ENCODE results near the gene ADCY7. TPM values are rescaled to one million over a fixed set of nuclear protein-coding genes. Genes with fewer than 3 reads are reported as not detected.

Gene ADCY7
- polyA plus RNA-seq, 4 donors, result 6.0 to 7.8 (median 6.7) TPM

DNA sequence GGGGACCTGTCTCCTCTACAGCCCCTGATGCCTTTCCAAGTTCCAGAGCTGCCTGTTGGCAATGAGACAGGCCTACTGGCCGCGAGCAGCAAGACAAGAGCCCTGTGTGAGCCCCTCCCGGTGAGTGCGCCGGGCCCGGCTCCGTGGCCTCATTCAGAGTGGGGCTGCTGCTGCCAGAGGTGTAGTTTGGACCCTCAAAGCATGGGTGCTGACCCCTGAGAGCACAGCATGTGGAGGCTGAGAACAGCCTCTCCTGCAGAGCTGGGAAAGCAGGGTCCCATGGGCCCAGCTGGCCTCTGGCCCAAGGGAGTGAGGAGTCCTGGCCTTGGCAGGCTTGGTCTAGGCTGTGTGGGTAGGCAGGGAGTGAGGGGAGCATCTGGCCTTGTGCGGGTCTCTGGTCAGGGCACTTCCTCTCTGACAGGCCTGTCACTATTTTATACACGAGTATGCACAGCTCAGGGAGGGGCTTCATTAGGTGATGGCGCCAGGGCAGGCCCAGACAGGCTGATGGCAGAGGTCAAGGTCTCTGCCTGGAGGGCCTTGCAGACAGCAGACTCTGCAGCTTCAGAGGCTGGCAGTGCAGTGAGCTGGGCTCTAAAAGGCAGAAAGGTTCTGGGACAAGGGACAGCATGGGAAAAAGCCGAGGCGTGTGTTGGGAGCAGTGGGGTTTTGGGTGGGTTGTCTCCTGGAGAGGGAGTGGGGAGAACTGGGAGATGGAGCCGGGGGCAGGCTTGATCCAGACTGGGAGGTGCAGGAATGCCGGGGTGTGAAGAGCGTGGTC, 43.4 kb downstream of the ADCY7 start:
- DNase-seq (ENCODE audit: low read depth in 4 of 4, low spot score in 3 of 4), result no peak

- DNase-seq (ENCODE audit: low read depth in 4 of 4, low spot score in 3 of 4), result no peak
Observed at GRCh38 chr16:50310308-50311133, 44.2 kb downstream of the ADCY7 start.

GRCh38 chr16:50311134-50311528, 44.8 kb downstream of the ADCY7 start:
- no peak for DNase-seq (ENCODE audit: low read depth in 4 of 4, low spot score in 3 of 4)

GRCh38 chr16:50311891-50312501, 45.6 kb downstream of the ADCY7 start:
- DNase-seq (ENCODE audit: low read depth in 4 of 4, low spot score in 3 of 4), result no peak

GRCh38 chr16:50313596-50314478, 47.5 kb downstream of the ADCY7 start:
- DNase-seq (ENCODE audit: low read depth in 4 of 4, low spot score in 3 of 4), result no peak

- no peak for DNase-seq (ENCODE audit: low read depth in 4 of 4, low spot score in 3 of 4)
Observed at GRCh38 chr16:50314665-50315064, 48.3 kb downstream of the ADCY7 start.

DNA sequence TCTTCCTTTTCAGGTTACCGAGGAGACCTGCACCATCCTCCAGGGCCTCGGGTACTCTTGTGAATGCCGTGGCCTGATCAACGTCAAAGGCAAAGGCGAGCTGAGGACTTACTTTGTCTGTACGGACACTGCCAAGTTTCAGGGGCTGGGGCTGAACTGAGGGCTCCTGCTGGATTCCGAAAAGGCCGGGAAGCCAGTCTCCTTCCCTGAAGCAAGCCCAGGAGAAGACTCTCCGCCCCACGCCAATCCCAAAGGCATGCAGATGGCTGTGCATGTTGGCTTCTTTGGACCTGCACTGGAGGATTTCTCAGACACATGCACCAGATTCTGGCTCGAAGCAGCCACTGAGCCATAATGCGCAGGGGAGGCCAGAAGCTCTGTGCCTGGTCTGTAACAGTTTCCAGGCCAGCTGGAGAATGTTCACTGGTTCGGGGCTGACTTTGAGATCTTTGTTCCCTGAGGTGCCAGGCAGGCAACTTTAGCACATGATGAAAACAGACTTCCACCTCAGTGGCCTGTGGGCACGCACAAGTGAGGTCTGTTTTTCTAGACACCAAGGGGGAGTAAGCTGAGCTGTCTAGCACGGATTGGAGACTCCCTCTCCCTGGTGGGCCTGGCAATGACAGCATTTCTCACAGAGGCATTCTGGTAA, 49.1 kb downstream of the ADCY7 start:
- DNase-seq (ENCODE audit: low read depth in 4 of 4, low spot score in 3 of 4), result no peak

DNA sequence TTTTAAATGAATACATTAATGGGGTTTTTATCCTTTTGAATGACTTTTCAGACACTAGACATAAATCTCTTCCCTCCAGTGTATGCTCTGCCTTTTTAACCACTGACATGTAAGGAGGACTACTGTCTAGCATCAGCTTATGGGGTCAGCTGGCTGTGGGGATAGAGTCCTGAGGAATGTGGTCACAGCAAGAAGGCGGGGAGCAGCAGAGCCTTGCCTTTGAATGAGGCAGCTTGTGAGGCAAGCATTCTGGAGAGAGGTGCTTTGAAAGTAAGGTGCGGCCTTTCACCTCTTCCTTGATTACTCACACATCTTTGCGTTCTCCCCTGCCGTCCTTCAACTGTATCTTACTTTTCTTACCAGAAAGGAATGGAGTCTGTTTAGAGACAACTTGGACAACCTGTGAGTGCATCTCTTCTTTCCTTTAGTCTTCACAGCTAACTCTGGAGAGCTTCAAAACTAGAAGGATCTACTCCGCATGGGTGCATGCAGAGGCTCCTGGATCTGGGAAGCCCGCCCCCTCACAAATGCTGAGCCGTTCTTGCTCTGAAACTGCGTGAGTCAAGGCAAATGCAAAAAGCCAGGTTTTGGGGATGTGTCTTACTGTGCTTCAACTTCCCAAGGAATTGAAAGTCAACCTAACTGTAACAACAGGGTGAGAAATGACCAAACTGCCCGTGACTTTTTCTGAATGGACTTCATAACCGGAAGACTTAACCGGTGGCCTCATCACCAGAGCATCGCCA, 49.9 kb downstream of the ADCY7 start:
- DNase-seq (ENCODE audit: low read depth in 4 of 4, low spot score in 3 of 4), result no peak

GRCh38 chr16:50316848-50317630, 50.7 kb downstream of the ADCY7 start:
- no peak for DNase-seq (ENCODE audit: low read depth in 4 of 4, low spot score in 3 of 4)

DNA sequence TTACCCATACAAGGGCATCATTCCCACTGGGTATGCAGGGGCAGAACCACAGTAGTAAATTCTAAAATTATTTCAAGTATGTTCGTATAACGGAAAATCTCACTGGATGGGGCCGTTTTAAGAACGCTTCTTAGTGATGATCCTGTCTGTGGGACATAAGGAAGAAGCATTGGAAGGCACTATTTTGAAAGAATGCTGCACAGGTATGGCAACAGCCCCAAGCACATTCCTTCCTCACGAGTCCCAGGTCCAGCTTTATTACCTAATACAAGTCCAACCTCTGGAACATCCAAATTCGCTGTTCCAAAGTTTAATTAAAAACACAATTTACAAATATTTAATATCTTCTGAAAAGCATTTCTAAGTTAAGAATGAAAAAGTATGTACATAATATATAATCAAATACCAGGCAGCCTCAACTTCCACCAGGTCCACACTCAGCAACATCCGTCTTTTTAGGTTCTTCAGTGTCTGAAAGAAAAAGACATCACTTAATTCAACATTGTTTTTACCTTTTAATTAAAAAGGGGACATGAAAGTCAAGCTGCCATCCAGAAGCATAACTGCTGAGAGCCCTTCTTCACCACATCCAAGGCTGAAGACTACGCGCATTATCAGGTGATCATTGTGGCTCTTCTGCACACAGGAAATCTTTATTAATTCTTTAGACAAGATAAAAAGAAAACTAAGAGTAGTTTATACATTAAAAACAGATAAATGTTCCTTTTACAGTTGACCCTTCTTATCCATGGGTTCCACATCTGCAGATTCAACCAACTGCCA, 52.6 kb downstream of the ADCY7 start:
- no peak for DNase-seq (ENCODE audit: low read depth in 4 of 4, low spot score in 3 of 4)

GRCh38 chr16:50320310-50320709, 54.0 kb downstream of the ADCY7 start:
- no peak for DNase-seq (ENCODE audit: low read depth in 4 of 4, low spot score in 3 of 4)

- no peak for DNase-seq (ENCODE audit: low read depth in 4 of 4, low spot score in 3 of 4)
Observed at GRCh38 chr16:50322333-50322732, 56.0 kb downstream of the ADCY7 start.

- no peak for DNase-seq (ENCODE audit: low read depth in 4 of 4, low spot score in 3 of 4)
Observed at GRCh38 chr16:50323335-50324011, 57.1 kb downstream of the ADCY7 start.

GRCh38 chr16:50324345-50324744, 58.0 kb downstream of the ADCY7 start:
- DNase-seq (ENCODE audit: low read depth in 4 of 4, low spot score in 3 of 4), result no peak

GRCh38 chr16:50326264-50326663, 59.9 kb downstream of the ADCY7 start:
- no peak for DNase-seq (ENCODE audit: low read depth in 4 of 4, low spot score in 3 of 4)

DNA sequence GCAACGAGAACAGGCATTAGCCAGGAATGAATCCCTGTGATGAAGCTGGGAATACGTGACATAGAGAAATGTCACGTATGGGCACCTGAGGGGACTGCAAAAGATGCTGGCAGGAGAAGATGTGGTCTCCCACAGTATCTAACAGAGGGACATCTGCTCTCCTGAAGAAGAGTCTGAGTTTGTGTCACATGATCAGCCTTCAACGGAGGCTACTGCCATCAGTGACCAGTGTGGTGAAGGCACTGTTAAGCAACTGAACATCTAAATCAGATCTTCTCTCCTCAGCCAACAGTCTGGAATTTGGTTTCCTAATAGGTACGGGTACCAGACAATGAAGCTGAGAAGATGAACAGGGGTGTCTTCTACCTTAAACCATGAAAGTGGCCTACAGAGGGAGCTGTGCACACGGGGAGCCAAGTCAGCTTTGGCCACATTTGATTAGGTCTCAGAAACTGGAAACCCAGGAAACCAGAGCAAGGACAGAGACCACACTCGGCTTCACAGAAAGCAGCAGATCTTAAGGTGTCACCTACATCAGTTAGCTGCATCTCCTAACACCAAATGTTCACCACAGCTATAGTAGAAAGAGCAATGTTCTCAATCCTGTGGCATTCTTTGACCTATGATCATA, 60.6 kb downstream of the ADCY7 start:
- no peak for DNase-seq (ENCODE audit: low read depth in 4 of 4, low spot score in 3 of 4)
